Left lung (tissue), 10 donors: Measurements from ENCODE around the gene GATA6. TPM values are rescaled to one million over a fixed set of nuclear protein-coding genes. Genes with fewer than 3 reads are reported as not detected.
"Not testable (repeated sequence)": the region's sequence is repeated elsewhere in the genome, so short reads cannot be mapped to it uniquely, and the experiment has no call there.

ENCODE experiments used
- ATAC-seq: fragments of 200-7000 bp; cut with Tn5 transposase; one replicate; pipeline ENCODE4 v1.9.1; 2020; ENCODE audit warnings: moderate library complexity
- DNase-seq, 4 donors: peaks; one replicate each; pipeline ENCODE4 v3.0.0-alpha.2; 2013 to 2020
- H3K27ac ChIP-seq, 2 donors: fragments of 200-600 bp; sonication (generic) in 1 of 2; one replicate each; pipeline versions ENCODE4 v1.5.0 to v1.8.0; 2020 to 2021
- H3K27me3 ChIP-seq, 2 donors: fragments of 200-600 bp; sonication (generic) in 1 of 2; one replicate each; pipeline versions ENCODE4 v1.5.0 to v1.8.0; 2020 to 2021
- H3K36me3 ChIP-seq, 2 donors: fragments of 200-600 bp; sonication (generic) in 1 of 2; one replicate each; pipeline versions ENCODE4 v1.5.0 to v1.8.0; 2020 to 2021
- H3K4me1 ChIP-seq, 2 donors: fragments of 200-600 bp; one replicate each; pipeline ENCODE4 v1.8.0; 2021
- H3K4me3 ChIP-seq, 2 donors: fragments of 200-600 bp; sonication (generic) in 1 of 2; one replicate each; pipeline versions ENCODE4 v1.5.0 to v1.8.0; 2020 to 2021; ENCODE audit warnings: mild to moderate bottlenecking in 1 of 2
- H3K9me3 ChIP-seq, 2 donors: fragments of 200-600 bp; sonication (generic) in 1 of 2; one replicate each; pipeline versions ENCODE4 v1.5.0 to v1.8.0; 2020 to 2021
- intact Hi-C, 2 donors: fragments of 100-400 bp; cut with DNase I; formaldehyde crosslinking; loops; one replicate each; pipeline versions ENCODE4 v1.11.2 to v1.14.2; 2022
- polyA plus RNA-seq, 6 donors: library from polyadenylated mRNA; unstranded; fragments of 120-200 nt; gene quantifications; one replicate each; pipeline ENCODE4 v1.2.1, GENCODE V29; 2013; ENCODE audit not compliant: insufficient read length in 6 of 6
- total RNA-seq, 2 donors: library from RNA; stranded (reverse); fragmentation: NEBNext Ultra II Directional; extraction: Animal tissue kit (Norgen Biotek cat#: 25700); gene quantifications; one replicate each; pipeline ENCODE4 v1.2.1, GENCODE V29; 2021
- TF ChIP-seq, protein P1 (sequence below), 2 donors: fragments of 200-600 bp; sonication (generic) in 1 of 2; IDR thresholded peaks; one replicate each; pipeline versions ENCODE4 v1.5.0 to v1.8.0; 2021; ENCODE audit warnings: antibody characterized with exemption in 2 of 2
- donor health status: DM: no; HTN: yes; CAD: no.
- donor health status: DM: no; HTN: no; CAD: no.

GATA6 gene
- total and polyA plus RNA-seq, 8 donors: 20.6 to 71.3 (median 56.8) TPM

- H3K27me3 ChIP-seq: no peaks in the 10 kb centered on the region
- H3K4me1 ChIP-seq: peaks cover 0 to 4% of the 10 kb centered on the region in 2 donors
- H3K9me3 ChIP-seq: no peaks in the 10 kb centered on the region
- TF ChIP-seq, protein P1, sequence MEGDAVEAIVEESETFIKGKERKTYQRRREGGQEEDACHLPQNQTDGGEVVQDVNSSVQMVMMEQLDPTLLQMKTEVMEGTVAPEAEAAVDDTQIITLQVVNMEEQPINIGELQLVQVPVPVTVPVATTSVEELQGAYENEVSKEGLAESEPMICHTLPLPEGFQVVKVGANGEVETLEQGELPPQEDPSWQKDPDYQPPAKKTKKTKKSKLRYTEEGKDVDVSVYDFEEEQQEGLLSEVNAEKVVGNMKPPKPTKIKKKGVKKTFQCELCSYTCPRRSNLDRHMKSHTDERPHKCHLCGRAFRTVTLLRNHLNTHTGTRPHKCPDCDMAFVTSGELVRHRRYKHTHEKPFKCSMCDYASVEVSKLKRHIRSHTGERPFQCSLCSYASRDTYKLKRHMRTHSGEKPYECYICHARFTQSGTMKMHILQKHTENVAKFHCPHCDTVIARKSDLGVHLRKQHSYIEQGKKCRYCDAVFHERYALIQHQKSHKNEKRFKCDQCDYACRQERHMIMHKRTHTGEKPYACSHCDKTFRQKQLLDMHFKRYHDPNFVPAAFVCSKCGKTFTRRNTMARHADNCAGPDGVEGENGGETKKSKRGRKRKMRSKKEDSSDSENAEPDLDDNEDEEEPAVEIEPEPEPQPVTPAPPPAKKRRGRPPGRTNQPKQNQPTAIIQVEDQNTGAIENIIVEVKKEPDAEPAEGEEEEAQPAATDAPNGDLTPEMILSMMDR (IDR thresholded peaks at IDR 0.05): no peak
- no peak for DNase-seq
- no peak overlapping the region for H3K4me3 ChIP-seq
- no peak for ATAC-seq
- H3K27ac ChIP-seq: no peak overlapping the region
- H3K36me3 ChIP-seq: no peaks in the 10 kb centered on the region
- intact Hi-C loops: no loop called here
Measured at GRCh38 chr18:22219568-22220355, 50.4 kb downstream of the GATA6 start.

- intact Hi-C loops: not testable (repeated sequence)
Measured at GRCh38 chr18:22220585-22220984, 51.2 kb downstream of the GATA6 start.

DNA sequence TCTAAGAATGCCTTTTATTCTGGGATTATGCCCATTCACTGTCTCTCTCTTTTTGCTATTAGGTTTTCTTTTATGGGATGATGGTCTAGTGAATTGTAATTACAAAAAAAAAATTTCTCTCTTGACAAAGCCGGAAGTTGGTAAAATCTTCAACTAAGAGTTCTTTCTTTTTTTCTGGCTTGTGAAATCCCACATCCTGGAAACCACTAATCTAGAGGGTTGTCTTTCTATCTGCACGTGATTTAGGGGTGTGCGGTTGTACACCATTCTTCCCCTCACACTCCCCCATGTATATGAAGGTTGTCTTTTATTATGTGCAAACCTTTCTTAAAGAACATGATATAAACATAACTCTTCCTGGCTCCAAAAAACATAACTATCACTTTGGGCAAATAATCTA, 52.0 kb downstream of the GATA6 start:
- DNase-seq (no peak), ATAC-seq (no peak)
- Histone ChIP-seq H3K9me3 (no peaks in the 10 kb centered on the region), H3K4me3 (no peak overlapping the region), H3K4me1 (no peaks in the 10 kb centered on the region), H3K27ac (no peak overlapping the region), H3K27me3 (no peaks in the 10 kb centered on the region), H3K36me3 (no peaks in the 10 kb centered on the region)
- TF ChIP-seq, protein P1 (IDR thresholded peaks at IDR 0.05): no peak
- intact Hi-C loops: no loop called here

More at GRCh38 chr18:22220585-22220984, 51.2 kb downstream of the GATA6 start:
- H3K36me3 ChIP-seq, H3K4me3 ChIP-seq, H3K4me1 ChIP-seq, H3K27ac ChIP-seq, H3K27me3 ChIP-seq, H3K9me3 ChIP-seq, DNase-seq, ATAC-seq: not testable (repeated sequence)

DNA sequence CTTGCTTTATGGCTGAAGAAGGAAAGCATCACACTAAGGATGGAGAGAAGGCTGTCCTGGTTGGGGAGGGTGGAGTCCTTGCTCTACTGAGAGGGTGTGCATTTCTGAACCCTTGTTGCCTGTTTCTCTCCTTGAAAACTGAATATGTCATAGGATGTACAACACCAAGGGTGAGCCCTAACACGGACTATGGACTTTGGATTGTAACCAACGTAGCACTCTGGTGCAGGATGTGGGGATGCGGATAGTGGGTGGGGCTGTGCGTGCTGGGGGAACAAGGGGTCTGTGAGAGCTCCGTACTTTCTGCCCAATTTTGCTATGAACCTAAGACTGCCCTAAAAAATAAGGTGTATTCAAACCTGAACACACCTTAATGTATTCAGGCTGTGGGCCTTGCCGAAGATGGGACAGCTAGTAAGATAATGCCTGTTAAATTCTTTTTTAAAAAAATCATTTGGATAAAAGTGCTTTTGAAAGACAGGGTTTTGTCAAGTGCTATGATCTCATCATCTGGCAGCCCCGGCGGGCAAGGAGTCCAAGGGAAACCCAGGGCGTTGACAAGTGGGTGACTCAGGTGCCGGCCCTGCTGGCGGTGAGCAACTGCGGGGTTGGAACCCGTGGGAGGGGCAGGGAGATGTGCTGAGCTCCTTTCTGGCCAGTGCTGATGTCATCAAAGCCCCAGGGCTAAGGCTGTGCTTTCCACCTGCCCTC, 54.0 kb downstream of the GATA6 start:
- H3K9me3 ChIP-seq: no peaks in the 10 kb centered on the region
- H3K27me3 ChIP-seq: no peaks in the 10 kb centered on the region
- intact Hi-C loops: no loop called here
- no peak overlapping the region for H3K27ac ChIP-seq
- DNase-seq: peak in 3 of 4 donors; percentile 58 to 93 (median 92)
- no peak overlapping the region for H3K4me3 ChIP-seq
- H3K4me1 ChIP-seq: no peaks in the 10 kb centered on the region
- TF ChIP-seq, protein P1 (IDR thresholded peaks at IDR 0.05): no peak
- H3K36me3 ChIP-seq: no peaks in the 10 kb centered on the region
- ATAC-seq: peak; percentile 99

DNA sequence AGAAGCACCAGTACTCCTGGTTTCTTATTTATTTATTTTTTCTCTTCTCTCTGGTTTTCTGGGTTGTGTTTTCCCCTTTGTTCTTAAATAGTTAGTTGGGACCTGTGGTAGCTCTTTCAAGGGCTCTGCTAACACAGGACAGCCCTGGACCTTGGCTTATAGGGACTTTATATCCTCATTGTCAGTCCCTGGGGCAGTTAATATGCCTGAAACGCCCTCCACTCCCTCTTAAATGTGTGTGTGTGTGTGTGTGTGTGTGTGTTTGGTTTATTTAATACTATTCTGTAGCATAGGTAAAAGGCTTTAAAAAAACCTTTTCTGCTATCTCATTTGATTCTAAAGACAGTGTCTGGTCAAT, 54.6 kb downstream of the GATA6 start:
- H3K4me3 ChIP-seq: no peak overlapping the region
- ATAC-seq (no peak), DNase-seq (no peak)
- H3K36me3 ChIP-seq: no peaks in the 10 kb centered on the region
- TF ChIP-seq, protein P1 (IDR thresholded peaks at IDR 0.05): no peak
- no peaks in the 10 kb centered on the region for H3K27me3 ChIP-seq
- no peak overlapping the region for H3K27ac ChIP-seq
- intact Hi-C loops: no loop called here
- no peaks in the 10 kb centered on the region for H3K4me1 ChIP-seq
- H3K9me3 ChIP-seq: no peaks in the 10 kb centered on the region
